GM10248 (cell line): Measurements from ENCODE around the gene SH2D6.

Experiments used
- CTCF ChIA-PET: fragments of 300-600 bp; sonication (Branson Sonifier 250); formaldehyde crosslinking; extraction: SDS; loops from one replicate; lab custom pipeline; 2021; ENCODE audit warnings: antibody characterized with exemption; lab: Yijun Ruan, JAX
- POLR2A ChIA-PET: fragments of 350-650 bp; sonication (Branson Sonifier 250); formaldehyde crosslinking; extraction: SDS; loops from one replicate; lab custom pipeline; 2020; ENCODE audit warnings: antibody characterized with exemption; lab: Yijun Ruan, JAX
- DNase-seq: peaks from one replicate; pipeline ENCODE4 v3.0.0; 2012; ENCODE audit errors: extremely low spot score
- TF ChIP-seq, protein P1 (sequence below): IDR thresholded peaks from 2 replicates; pipeline ENCODE4 v1.5.1; 2012; ENCODE audit warnings: mild to moderate bottlenecking, low read depth; ENCODE audit errors: extremely low read depth, missing control alignments, control extremely low read depth

SH2D6 gene

DNA sequence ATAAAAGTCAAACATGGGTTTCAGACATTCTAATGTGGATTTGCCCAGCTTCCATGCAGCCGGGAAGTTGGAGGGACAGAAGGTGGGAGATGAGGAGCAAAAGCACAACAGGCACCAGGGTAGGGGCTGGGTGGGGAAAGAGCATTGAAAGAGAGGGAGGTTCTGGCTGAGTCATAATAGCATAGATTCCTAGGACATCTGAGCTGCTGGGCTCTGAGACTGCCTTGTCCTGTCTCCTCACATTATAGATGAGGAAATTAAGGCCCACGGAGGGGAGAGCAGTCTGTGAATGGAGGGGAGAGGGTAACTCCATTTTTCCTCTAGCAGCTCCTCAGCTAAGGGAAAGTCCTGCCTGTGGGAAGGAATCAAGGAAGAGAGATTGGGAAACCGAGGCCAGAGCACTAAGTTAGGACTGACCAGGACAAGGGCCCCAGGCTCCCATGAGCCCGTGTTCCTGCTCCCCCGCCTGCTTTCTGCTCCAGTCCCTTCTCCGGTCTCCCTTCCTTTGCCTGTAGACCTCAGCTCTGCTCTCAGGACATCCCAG, 26.2 kb downstream of the SH2D6 start:
- no peak for DNase-seq
- TF ChIP-seq, protein P1, sequence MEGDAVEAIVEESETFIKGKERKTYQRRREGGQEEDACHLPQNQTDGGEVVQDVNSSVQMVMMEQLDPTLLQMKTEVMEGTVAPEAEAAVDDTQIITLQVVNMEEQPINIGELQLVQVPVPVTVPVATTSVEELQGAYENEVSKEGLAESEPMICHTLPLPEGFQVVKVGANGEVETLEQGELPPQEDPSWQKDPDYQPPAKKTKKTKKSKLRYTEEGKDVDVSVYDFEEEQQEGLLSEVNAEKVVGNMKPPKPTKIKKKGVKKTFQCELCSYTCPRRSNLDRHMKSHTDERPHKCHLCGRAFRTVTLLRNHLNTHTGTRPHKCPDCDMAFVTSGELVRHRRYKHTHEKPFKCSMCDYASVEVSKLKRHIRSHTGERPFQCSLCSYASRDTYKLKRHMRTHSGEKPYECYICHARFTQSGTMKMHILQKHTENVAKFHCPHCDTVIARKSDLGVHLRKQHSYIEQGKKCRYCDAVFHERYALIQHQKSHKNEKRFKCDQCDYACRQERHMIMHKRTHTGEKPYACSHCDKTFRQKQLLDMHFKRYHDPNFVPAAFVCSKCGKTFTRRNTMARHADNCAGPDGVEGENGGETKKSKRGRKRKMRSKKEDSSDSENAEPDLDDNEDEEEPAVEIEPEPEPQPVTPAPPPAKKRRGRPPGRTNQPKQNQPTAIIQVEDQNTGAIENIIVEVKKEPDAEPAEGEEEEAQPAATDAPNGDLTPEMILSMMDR: no peak
- CTCF ChIA-PET: interaction anchor here (1.5 to 1.9 kb wide), 2 partner anchors 11 to 23 kb away, joined by 3 to 5 read pairs; no protein-coding TSS in a partner anchor
- POLR2A ChIA-PET: no interaction called here

DNA sequence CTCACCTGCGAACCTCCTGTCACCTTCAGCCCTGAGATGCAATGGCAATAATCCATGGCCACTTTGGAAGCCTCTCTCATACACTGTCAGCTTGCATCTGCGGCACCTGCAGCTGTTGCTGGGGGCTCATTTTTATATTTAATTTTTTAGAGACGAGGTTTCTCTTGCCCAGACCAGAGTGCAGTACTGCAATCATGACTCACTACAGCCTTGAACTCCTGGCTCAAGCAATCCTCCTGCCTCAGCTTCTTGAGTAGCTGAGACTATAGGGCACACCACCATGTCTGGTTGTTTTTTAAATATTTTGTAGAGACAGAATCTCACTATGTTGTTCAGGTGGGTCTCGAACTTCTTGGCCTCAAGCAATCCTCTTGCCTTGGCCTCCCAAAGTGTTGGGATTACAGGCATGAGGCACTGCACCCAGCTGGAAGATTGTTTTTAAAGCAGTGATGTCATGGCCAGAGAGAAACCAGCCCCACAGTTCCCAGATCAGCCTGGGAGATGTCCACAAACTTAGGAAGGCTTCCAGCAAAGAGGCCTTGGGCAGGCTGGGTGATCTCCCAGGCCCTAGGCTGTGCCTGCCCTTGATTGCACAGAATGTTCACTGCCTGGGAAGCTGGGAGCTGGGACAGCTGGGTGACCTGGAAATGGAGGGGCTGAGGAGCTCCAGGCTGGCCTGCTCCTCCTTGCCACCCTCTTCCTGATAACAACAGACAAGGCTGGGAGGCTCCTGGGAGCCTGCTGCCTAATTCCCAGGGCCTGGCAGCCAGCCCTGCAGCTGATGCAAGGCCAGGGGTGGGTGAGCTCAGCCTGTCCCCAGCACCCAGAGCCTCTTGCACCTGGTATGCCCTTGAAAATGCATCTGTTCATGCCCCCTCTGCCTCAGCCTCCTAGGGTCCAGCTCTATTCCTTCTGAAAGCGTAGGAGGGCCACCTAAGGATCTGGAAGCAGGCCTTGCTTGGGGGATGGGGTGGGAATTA, 27.1 kb downstream of the SH2D6 start:
- CTCF ChIA-PET: interaction anchor here (0.8 to 1.9 kb wide), 4 partner anchors 12 to 106 kb away, joined by 3 to 5 read pairs (median 3); no protein-coding TSS in a partner anchor
- TF ChIP-seq, protein P1: no peak
- no peak for DNase-seq
- POLR2A ChIA-PET: no interaction called here

DNA sequence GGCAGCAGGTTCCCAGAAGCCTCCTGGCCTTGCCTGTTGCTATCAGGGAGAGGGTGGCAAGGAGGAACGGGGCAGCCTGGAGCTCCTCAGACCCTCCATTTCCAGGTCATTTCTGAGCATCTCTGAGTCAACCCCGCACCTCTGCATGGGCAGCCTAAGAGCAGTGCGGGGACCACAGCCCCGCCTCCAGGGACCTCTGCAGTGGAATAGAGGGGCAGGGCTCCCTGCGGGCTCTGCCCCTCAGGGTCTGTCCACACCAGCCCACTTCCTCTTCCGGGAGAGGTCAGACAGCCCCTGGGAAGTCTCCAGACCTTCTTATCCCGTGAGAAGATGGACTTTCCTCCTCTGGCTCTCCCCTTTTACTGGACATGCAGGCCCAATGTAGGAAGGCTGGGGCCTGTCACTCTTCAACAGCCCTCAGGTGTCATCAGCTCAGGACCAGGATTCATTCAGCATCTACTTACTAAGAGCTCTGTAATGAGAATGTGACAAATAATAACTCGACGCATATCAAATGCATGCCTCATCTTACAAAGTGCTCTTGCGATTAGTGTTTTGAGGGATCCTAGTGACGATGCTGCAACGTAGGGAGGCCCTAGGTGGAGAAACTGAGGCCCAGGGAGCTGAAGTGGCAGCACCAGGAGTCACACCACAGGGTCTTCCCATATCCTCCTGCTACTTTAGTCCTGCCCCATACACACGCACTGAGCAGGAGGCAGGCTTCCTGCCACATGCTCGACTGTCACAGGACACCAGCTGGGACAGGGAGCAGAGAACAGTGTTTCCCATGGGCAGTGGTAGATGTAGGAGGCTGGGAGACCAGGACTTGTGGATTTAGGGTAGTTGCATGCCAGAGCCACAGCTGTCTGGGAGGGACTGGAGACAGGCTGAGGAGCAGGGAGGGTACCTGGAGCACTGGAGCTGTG, 28.0 kb downstream of the SH2D6 start:
- TF ChIP-seq, protein P1: no peak
- POLR2A ChIA-PET: interaction anchor here (1.5 kb wide), 1 partner anchor 92 kb away, joined by 7 read pairs; the partner anchor contains the start of gene MAT2A
- CTCF ChIA-PET: interaction anchor here (1.2 to 2.0 kb wide), 6 partner anchors 9 to 76 kb away, joined by 3 to 5 read pairs (median 4); no protein-coding TSS in a partner anchor
- no peak for DNase-seq

DNA sequence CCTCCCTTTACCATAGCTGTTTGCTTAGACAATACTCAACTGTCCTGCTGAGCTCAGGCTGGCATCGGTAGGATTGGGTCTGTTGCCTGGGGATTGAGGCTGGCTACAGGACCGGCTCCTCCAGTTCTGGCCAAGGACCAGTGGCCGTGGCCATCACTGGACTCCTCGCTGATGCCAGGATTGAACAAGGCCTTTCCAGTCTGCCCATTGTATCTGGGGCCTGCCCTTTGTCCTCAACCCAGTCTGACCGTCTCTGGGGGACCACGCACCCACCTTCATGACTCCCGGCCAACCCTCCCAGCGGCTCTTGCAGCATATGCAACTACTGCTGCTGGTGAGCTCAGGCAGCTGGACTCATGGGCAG, 28.7 kb downstream of the SH2D6 start:
- ChIA-PET POLR2A (interaction anchor here (1.5 kb wide), 1 partner anchor 92 kb away, joined by 7 read pairs; the partner anchor contains the start of gene MAT2A), CTCF (interaction anchor here (1.2 to 2.0 kb wide), 4 partner anchors 10 to 76 kb away, joined by 3 to 4 read pairs (median 4); no protein-coding TSS in a partner anchor)
- DNase-seq: no peak
- TF ChIP-seq, protein P1: no peak

DNA sequence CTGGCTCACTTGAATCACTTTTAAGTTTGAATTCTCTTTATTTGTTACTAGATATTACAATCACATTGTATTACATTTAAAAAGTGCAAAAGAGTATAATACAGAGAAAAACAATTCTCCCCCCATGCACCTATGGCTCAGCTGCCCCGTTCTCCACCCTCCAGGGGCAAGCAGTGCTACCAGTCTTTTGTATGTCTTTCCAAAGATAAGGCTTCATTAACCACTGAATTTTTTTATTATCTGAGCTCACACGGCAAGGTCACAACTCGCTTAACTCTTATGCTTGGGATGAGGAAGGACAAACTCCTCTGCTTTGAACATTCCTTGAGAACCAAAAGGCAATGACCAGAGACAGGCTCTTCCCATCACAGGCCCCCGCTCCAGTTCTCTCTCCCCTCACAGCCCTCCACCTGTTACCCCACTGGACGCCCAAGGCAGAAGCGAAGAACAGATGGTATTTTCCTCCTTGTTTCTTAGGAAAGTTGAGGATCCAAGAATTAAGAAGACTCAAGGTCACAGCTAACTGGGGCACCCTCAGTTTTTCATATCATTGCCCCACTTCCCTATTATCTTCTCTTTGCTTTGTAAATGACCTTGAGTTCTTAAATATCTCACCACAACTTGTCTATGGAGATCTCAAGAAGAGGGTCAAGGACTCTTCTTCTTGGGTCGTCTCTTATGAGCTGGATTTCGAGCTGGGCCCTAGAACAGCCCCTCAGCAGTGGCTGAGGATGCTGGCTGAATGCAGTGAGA, 30.1 kb downstream of the SH2D6 start:
- ChIA-PET POLR2A (interaction anchor here (1.5 kb wide), 1 partner anchor 90 kb away, joined by 7 read pairs; the partner anchor contains the start of gene MAT2A), CTCF (interaction anchor here (1.1 to 2.0 kb wide), 2 partner anchors 11 to 27 kb away, joined by 3 to 4 read pairs; no protein-coding TSS in a partner anchor)
- no peak for DNase-seq
- TF ChIP-seq, protein P1: no peak
